ENCODE data around the gene SLC11A2.

SLC11A2 gene

GRCh38 chr12:51062631-51063397, 36.6 kb upstream of the SLC11A2 start:
- DNase-seq (ENCODE audit: low read depth), result no peak
- H3K4me3 ChIP-seq (ENCODE audit: low read length), result no peak overlapping the region
- TF ChIP-seq, protein P1, sequence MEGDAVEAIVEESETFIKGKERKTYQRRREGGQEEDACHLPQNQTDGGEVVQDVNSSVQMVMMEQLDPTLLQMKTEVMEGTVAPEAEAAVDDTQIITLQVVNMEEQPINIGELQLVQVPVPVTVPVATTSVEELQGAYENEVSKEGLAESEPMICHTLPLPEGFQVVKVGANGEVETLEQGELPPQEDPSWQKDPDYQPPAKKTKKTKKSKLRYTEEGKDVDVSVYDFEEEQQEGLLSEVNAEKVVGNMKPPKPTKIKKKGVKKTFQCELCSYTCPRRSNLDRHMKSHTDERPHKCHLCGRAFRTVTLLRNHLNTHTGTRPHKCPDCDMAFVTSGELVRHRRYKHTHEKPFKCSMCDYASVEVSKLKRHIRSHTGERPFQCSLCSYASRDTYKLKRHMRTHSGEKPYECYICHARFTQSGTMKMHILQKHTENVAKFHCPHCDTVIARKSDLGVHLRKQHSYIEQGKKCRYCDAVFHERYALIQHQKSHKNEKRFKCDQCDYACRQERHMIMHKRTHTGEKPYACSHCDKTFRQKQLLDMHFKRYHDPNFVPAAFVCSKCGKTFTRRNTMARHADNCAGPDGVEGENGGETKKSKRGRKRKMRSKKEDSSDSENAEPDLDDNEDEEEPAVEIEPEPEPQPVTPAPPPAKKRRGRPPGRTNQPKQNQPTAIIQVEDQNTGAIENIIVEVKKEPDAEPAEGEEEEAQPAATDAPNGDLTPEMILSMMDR (IDR thresholded peaks at IDR 0.05; ENCODE audit: insufficient read depth, low read depth, low read length, missing control alignments), result no peak

DNA sequence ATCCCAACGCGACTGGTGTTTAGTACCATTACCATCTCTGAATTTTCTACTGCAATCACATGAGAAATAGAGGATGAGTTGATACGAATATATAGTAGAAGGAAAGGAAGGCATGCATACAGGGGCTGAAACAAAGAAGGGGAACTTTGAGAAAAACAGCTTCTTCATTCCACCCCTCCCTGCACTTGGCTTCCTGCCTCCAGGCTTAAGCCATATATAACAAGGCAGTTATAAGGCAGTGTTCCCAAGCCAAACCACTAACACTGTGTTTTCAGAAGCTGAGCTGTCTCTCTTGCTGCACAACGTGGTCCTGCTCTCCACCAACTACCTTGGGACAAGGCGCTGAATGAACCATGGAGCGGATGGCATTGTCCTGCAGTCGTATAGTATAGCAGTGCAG, 32.9 kb upstream of the SLC11A2 start:
- DNase-seq (ENCODE audit: low read depth), result no peak
- H3K4me3 ChIP-seq (ENCODE audit: low read length), result no peak overlapping the region
- TF ChIP-seq, protein P1 (IDR thresholded peaks at IDR 0.05; ENCODE audit: insufficient read depth, low read depth, low read length, missing control alignments), result no peak

DNA sequence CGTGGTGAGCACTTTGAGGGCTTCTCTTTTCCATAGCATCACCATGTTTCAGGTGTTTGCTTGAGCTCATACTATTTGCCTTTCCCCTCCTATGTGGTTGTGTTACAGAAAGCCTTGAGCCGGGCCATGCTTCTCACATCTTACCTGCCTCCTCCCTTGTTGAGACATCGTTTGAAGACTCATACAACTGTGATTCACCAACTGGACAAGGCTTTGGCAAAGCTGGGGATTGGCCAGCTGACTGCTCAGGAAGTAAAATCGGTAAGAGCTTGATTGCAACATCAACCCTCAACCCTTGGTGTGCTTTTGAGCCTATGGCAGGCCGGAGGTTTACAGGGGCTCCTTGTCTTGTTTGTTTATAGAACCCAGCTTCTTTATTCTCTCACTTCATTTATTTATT, 30.1 kb upstream of the SLC11A2 start:
- peak; percentile 97 for DNase-seq (ENCODE audit: low read depth)
- TF ChIP-seq, protein P1 (IDR thresholded peaks at IDR 0.05; ENCODE audit: insufficient read depth, low read depth, low read length, missing control alignments), result no peak
- no peak overlapping the region for H3K4me3 ChIP-seq (ENCODE audit: low read length)

- TF ChIP-seq, protein P1 (IDR thresholded peaks at IDR 0.05; ENCODE audit: insufficient read depth, low read depth, low read length, missing control alignments), result no peak
- H3K4me3 ChIP-seq (ENCODE audit: low read length), result no peak overlapping the region
- peak; percentile 51 for DNase-seq (ENCODE audit: low read depth)
These were observed 28.9 kb upstream of the SLC11A2 start for GRCh38 chr12:51055060-51055459.

DNA sequence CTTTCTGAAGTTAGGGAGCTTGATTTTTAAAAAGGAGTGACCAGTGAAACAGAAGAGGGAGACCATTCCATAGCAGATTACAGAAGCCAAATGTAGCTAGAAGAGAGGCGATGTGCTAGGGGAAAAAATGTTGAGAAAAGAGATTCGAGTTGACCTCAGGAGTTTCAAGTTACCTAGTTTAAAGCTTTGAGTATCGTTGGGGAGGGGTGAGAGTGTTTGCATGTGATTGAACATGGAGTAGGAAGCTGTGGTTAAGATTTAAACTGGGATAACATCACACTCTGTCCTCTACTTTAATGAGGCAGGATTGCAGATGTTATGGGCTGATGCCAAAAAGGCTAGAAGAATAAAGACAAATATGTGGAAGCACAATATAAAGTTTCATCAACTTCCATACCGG, 25.6 kb upstream of the SLC11A2 start:
- H3K4me3 ChIP-seq (ENCODE audit: low read length), result no peak overlapping the region
- no peak for DNase-seq (ENCODE audit: low read depth)
- TF ChIP-seq, protein P1 (IDR thresholded peaks at IDR 0.05; ENCODE audit: insufficient read depth, low read depth, low read length, missing control alignments), result no peak

DNA sequence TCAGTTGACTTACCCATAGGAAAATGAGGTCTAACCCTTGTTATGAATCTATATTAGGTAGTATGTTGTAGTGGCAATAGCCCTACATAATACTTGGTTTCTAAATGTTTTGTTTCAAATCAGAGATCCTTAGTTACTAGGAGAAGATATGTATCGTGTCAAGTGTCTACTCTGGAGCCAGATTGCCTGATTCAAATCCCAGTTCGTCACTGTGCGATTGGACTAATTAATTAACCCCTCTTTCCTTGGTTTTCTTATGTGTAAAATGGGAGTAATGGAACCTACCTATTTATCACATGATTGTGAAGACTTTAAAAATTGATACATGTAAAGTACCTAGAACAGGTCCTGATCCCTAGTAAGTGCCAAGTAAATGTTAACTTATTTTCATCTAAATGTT, 23.3 kb upstream of the SLC11A2 start:
- DNase-seq (ENCODE audit: low read depth), result no peak
- TF ChIP-seq, protein P1 (IDR thresholded peaks at IDR 0.05; ENCODE audit: insufficient read depth, low read depth, low read length, missing control alignments), result no peak
- peak overlapping the region; percentile 91 for H3K4me3 ChIP-seq (ENCODE audit: low read length)

Measured in epithelial cell of esophagus (primary cell).